ENCODE results near the gene ZNF664.

The ZNF664 gene

GRCh38 chr12:123976227-123976826 is 3.3 kb downstream of the ZNF664 start:
- Histone ChIP-seq H3K27ac (no peak overlapping the region), H3K4me3 (no peak overlapping the region)
- TF ChIP-seq, protein P1, sequence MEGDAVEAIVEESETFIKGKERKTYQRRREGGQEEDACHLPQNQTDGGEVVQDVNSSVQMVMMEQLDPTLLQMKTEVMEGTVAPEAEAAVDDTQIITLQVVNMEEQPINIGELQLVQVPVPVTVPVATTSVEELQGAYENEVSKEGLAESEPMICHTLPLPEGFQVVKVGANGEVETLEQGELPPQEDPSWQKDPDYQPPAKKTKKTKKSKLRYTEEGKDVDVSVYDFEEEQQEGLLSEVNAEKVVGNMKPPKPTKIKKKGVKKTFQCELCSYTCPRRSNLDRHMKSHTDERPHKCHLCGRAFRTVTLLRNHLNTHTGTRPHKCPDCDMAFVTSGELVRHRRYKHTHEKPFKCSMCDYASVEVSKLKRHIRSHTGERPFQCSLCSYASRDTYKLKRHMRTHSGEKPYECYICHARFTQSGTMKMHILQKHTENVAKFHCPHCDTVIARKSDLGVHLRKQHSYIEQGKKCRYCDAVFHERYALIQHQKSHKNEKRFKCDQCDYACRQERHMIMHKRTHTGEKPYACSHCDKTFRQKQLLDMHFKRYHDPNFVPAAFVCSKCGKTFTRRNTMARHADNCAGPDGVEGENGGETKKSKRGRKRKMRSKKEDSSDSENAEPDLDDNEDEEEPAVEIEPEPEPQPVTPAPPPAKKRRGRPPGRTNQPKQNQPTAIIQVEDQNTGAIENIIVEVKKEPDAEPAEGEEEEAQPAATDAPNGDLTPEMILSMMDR (IDR thresholded peaks at IDR 0.05) = no peak
- DNase-seq (ENCODE audit: low spot score) = no peak

DNA sequence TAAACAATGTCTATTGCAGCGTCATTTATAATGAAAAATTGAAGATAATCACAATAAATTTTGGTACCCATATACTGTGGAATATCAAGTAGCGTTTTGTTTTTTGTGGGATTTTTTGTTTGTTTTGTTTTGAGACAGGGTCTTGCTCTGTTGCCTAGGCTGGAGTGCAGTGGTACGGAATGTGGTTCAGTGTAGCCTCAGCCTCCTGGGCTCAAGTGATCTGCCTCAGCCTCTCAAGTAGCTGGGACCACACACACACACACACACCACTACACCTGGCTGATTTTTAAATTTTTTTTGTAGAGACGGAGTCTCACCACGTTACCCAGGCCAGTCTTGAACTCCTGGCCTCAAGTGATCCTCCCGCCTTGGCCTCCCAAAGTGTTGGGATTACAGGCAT is 6.6 kb downstream of the ZNF664 start:
- TF ChIP-seq, protein P1 (IDR thresholded peaks at IDR 0.05) = no peak
- no peak for DNase-seq (ENCODE audit: low spot score)
- Histone ChIP-seq H3K4me3 (no peak overlapping the region), H3K27ac (no peak overlapping the region)

DNA sequence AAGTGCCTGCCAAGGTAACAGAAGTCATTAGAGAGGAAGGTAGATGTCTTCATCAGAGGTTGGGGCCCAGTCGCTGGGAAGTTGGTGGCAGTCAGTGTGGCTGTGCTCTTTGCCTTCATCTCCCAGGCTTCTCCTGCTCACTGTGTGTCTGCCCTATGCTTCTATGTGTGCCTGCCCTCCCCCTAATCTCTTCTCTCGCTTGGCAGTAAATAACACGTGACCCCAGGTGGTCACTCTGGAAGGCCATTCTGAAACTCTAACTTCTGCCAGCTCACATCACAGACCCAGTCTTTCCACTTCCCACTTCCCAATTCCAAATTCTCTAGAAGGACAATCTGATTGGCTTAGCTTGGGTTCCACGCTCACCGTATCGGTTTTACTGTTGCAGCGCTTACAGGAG is 9.3 kb downstream of the ZNF664 start:
- Histone ChIP-seq H3K4me3 (no peak overlapping the region), H3K27ac (no peak overlapping the region)
- no peak for DNase-seq (ENCODE audit: low spot score)
- TF ChIP-seq, protein P1 (IDR thresholded peaks at IDR 0.05) = no peak

- Histone ChIP-seq H3K4me3 (no peak overlapping the region), H3K27ac (peak overlapping the region in 1 of 2 donors; percentile 22)
- DNase-seq (ENCODE audit: low spot score) = no peak
- TF ChIP-seq, protein P1 (IDR thresholded peaks at IDR 0.05) = peak; percentile 63
Measured at GRCh38 chr12:123983822-123984485, 10.9 kb downstream of the ZNF664 start.

- Histone ChIP-seq H3K27ac (no peak overlapping the region), H3K4me3 (no peak overlapping the region)
- TF ChIP-seq, protein P1 (IDR thresholded peaks at IDR 0.05) = no peak
- DNase-seq (ENCODE audit: low spot score) = no peak
Measured at GRCh38 chr12:123984903-123985302, 11.9 kb downstream of the ZNF664 start.

- H3K4me3 ChIP-seq = no peak overlapping the region
- TF ChIP-seq, protein P1 (IDR thresholded peaks at IDR 0.05) = no peak
- H3K27ac ChIP-seq = peak overlapping the region in 1 of 2 donors; percentile 30
- no peak for DNase-seq (ENCODE audit: low spot score)
Measured at GRCh38 chr12:123986374-123986965, 13.5 kb downstream of the ZNF664 start.

GRCh38 chr12:123987022-123987421 is 14.0 kb downstream of the ZNF664 start:
- no peak for DNase-seq (ENCODE audit: low spot score)
- TF ChIP-seq, protein P1 (IDR thresholded peaks at IDR 0.05) = no peak
- peak overlapping the region in 1 of 2 donors; percentile 30 for H3K27ac ChIP-seq
- no peak overlapping the region for H3K4me3 ChIP-seq
